ENCODE data around the gene IL7R.
"Not testable (repeated sequence)": the region's sequence is repeated elsewhere in the genome, so short reads cannot be mapped to it uniquely, and the experiment has no call there.

IL7R gene

DNA sequence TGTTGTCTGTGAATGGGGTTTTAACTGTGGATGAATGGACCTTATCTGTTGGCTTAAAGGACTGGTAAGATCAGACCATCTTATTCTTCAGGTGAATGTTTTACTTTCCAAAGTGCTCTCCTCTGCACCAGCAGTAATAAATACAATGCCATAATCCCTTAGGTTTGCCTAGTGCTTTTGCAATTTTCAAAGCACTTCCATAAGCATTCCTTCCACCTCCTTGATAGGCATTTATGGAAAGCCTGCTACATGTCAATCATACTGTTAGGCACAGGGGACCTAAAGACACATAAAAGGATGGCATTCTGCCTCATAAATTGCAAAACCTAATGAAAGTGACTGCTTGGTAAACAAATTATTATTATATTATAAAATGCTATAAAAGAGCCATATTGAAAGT lies 21.4 kb downstream of the IL7R start:
- no peak for DNase-seq

DNA sequence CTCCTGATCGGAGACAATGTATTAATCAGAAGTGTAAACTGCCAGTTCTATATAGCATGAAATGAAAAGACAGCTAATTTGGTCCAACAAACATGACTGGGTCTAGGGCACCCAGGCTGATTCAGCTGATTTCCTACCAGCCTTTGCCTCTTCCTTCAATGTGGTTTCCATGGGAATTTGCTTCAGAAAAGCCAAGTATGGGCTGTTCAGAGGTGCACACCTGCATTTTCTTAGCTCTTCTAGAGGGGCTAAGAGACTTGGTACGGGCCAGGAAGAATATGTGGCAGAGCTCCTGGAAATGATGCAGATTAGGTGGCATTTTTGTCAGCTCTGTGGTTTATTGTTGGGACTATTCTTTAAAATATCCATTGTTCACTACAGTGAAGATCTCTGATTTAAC lies 22.4 kb downstream of the IL7R start:
- no peak for DNase-seq

- DNase-seq: no peak
Measured at GRCh38 chr5:35879649-35880048, 23.0 kb downstream of the IL7R start.

DNA sequence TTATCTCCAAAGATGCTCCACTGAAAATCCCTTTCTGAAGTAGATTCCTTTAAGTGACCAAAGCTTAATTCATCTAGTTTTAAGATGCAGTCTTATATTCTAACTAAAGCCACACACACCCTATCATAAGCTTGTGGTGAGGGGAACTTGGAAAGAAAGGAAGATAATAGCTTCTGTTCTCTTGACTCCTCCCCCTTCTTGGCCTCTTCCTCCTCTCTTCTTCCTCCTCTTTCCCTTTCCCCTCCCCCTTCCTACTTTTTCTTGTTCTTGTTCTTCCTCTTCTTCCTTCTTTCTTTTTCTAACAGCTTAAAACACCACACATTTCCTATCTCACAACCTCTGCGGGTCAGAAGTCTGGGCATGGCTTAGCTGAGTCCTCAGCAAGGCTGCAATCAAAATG lies 23.5 kb downstream of the IL7R start:
- no peak for DNase-seq

GRCh38 chr5:35881758-35882157 lies 25.1 kb downstream of the IL7R start:
- no peak for DNase-seq

GRCh38 chr5:35884191-35884769 lies 27.6 kb downstream of the IL7R start:
- peak; percentile 68 for DNase-seq

GRCh38 chr5:35884773-35885172 lies 28.1 kb downstream of the IL7R start:
- no peak for DNase-seq

- DNase-seq: no peak
Measured at GRCh38 chr5:35886381-35886780, 29.7 kb downstream of the IL7R start.

DNA sequence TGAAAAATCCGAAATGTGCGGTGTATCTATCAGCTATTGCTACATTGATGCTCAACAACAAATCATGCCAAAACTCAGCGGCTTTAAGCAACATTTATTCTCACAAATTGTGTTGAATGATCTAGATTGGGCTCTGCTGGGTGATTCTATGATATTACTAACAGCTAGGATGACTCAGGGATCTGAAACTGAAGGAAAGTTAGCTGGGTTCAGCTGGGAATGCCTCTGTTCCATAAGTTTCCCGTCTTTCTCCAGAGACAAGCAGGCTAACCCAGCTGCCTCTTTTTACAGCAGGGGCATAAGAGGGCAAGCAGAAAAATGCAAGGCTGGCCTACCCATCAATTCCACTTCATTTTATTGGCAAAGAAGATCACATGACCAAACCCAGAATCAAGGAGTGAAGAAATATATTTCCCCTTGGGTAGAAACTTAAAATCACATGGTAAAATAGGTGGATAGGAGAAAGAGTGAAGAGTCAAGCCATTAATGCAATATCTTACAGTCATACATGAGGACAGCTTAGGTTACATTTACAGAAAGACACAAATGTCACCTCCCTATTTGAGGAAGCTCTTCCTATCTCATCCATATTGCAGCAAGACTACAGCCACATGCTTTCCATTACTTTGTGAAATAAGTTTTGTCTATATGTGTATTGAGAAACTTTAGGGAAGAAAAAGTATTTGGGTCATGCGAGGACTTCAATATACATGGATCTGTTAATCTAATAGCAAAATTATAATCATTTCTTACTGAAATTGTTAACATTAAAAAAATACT lies 30.8 kb downstream of the IL7R start:
- DNase-seq: no peak

DNA sequence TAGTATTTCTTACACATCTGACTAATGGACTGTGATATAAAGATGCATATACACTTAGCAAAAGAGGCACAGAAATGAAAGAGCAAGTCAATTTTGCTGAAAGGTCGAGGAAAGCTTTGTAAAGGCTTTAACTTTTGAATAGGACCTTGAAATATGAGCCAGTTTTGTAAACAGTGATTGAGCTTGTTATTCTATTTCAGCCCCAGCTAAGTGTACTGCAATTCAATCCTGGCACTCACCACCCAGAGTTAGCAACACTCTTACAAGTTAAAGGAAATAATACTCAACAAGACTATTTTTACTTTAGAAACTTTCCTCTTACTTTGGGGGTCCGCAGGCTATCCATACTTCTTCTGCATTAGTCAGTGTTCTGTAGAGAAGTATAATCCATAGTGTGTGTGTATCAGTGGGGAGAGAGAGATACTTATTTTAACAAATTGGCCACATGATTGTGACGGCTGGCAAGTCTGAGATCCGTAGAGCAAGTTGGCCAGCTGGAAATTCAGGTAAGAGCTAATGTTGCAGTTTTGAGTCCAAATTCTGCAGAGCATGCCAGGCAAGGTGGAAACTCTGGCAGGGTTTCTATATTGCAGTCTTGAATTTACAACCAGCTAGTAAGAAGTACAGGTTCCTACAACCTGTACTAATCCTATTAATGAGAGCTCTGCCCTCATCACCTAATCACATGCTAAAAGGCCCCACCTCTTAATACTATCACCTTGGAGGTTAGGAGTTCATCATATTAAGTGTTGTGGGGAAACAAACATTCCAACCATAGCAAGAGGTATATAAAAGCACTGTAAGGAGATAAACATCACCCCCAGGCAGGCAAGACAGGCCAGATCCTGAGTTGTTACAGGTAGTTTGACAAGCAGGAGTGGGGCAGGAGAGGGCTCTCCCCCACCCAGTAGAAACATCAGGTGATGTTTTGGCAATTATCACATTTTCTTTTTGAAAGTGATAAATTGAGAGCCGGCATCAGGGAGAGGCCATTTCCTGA lies 33.6 kb downstream of the IL7R start:
- peak; percentile 35 for DNase-seq

GRCh38 chr5:35892799-35893198 lies 36.1 kb downstream of the IL7R start:
- DNase-seq: not testable (repeated sequence)

DNA sequence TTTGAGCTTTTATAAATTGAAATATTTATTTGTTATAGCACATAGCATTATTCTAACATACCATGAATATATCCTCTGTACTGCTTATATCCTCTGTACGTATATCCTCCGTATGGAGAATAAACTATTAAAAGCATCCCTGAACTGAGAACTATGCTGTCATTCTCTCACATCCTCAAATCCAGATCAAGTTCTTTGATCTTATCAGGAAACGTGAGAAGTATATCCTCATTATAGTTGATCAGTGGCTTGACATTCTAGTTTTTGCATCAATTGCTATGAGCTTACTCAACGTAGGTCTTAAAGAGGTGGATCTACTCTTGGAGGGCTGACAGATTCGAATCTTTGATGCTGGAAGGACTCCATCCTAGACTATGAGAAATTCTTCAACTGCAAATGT lies 37.4 kb downstream of the IL7R start:
- DNase-seq: no peak

- DNase-seq: no peak
Measured at GRCh38 chr5:35898952-35899660, 42.4 kb downstream of the IL7R start.

DNA sequence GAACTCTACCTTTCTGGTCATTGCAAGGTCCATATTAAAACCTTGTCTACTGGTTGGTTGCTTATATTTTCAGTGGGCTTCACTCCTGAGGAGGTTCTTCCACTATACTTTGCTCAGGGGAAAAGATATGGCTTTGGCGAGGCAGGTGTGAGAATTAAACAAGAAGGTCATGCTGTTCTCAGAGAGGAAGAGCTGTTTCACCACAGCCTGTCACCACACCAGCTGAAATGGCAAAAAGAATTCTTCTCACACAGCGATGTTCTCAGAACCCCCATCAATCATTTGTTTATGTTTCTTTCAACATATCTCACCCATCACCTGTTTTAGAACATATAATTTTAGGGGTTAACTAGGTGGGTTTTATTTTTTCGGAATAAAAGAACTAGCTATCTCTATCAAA lies 43.1 kb downstream of the IL7R start:
- peak; percentile 21 for DNase-seq

- peak; percentile 72 for DNase-seq
Measured at GRCh38 chr5:35900972-35901695, 44.4 kb downstream of the IL7R start.

DNA sequence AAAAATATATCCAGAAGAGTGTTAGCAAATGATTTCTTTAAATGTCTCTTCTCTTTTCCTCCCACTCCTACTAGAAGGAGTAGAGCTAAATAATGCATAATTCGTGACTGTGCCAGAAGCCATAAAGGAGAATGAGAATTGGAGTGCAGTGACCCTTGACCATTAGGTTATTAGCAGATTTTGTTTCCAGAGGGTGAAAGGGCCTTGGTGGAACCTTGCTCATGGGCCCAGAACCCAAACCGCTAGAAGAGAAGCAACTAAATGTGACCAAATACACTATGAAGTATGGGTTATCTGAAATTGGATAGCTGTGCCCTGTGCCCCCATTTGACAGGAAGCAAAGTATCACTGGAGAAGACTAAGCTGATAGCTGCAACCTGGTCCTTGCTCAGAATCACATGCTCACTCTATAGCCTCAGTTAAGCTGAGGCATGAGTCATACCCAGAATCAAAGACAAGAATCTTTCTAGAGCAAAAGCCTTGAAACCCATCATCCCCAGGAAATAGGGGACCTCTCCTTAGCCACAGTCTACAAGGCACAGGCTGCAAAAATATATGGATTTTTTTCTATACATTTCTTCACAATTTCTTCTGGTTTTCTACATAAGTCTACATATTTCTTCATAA lies 45.5 kb downstream of the IL7R start:
- peak; percentile 36 for DNase-seq

GRCh38 chr5:35903631-35904203 lies 47.0 kb downstream of the IL7R start:
- no peak for DNase-seq

- DNase-seq: no peak
Measured at GRCh38 chr5:35904443-35905132, 47.9 kb downstream of the IL7R start.

DNA sequence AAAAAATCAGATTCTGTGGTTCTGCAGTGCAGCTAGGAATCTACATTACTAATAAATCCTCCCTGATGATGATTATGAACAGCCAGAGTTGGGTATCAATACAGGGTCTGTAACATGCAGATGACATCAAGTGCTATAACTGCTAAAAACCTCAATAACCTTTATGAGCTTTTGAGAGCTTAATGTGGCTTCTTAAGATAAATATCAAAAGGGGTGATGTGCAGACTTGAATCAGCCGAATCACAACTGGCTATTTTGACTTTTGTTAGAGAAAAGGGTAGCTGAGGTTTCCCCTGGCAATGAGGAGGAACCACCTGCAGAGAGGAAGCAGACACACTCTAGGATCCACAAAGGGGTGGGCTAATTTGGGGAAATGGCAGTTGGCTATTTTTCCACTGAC lies 51.5 kb downstream of the IL7R start:
- DNase-seq: peak; percentile 19

DNA sequence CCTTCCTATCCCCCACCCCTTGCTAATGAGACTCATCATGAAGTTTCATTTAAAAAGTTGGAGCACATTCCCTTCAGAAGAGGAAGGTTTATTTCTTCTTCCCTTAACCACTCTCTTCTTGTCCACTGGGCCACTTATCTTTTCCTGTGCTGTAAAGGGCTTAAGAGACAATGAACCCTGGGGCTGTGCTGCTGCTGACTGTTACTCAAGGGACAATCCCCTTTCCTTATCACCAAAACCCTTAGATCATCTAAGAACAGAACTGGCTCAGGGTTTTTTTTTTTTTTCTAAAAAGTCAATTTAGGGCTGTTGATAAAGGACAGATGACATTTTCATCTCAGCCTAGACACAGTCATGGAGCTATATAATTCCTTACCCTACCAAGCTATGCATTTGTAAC lies 52.1 kb downstream of the IL7R start:
- no peak for DNase-seq

DNA sequence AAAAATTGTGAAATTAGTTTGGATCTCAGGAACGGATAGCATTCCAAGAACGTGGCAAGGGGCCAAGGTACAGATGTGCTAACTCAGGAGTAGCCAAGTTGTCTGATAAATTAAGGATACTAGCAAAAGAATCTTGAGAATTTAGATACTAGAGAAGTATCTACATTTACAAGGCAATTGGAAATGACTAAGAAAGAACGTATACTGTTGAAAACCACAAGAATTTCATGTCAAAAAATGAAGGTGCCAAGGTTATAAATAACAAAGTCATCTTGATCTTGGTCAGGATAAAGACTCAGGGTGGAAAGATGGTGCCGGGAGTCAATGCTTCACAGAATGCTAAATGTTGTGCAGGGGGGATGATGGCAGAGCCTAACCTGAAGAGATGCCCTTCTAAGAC lies 62.5 kb downstream of the IL7R start:
- no peak for DNase-seq
